Measurements from ENCODE around the gene GDPD3. TPM values are rescaled to one million over a fixed set of nuclear protein-coding genes. Genes with fewer than 3 reads are reported as not detected.

Gene GDPD3
- polyA plus RNA-seq, 1 donor (not counting 4 experiments of a cell fraction or from before 2014, with no cell fraction given) = 1.1 TPM

- Histone ChIP-seq H3K4me2 (ENCODE audit: control insufficient read depth, extremely low read depth, insufficient read depth, low read depth, low read length) (no peak overlapping the region), H3K4me1 (ENCODE audit: control insufficient read depth, extremely low read depth, insufficient read depth, low read length) (peaks cover 5% of the 10 kb centered on the region), H3K9me1 (ENCODE audit: control insufficient read depth, extremely low read depth, insufficient read depth, low read length) (no peaks in the 10 kb centered on the region), H3K4me3 (ENCODE audit: control insufficient read depth in 2 of 3, extremely low read depth in 1 of 3, insufficient read depth in 2 of 3, low read depth in 1 of 3, low read length in 3 of 3) (no peak overlapping the region), H3K27me3 (ENCODE audit: control insufficient read depth, extremely low read depth, insufficient read depth, low read length) (no peaks in the 10 kb centered on the region), H3K9me3 (ENCODE audit: control insufficient read depth, low read depth, low read length) (no peaks in the 10 kb centered on the region), H3K9ac (ENCODE audit: control insufficient read depth, extremely low read depth, insufficient read depth, low read length) (no peak overlapping the region), H2AFZ (ENCODE audit: control insufficient read depth, low read length) (no peak overlapping the region), H3K36me3 (ENCODE audit: control insufficient read depth in 2 of 2, extremely low read depth in 1 of 2, insufficient read depth in 2 of 2, low read length in 2 of 2) (peaks cover 0 to 4% of the 10 kb centered on the region in 2 experiments), H3K27ac (ENCODE audit: control insufficient read depth, insufficient read depth, low read length) (no peak overlapping the region), H3K79me2 (ENCODE audit: control insufficient read depth, insufficient read depth, low read length) (no peaks in the 10 kb centered on the region), H4K20me1 (ENCODE audit: control insufficient read depth, extremely low read depth, insufficient read depth, low read length) (no peaks in the 10 kb centered on the region)
- no peak for FAIRE-seq
- TF ChIP-seq CTCF (optimal IDR thresholded peaks at IDR 0.05 in 1 of 3, IDR thresholded peaks at IDR 0.05 in 1 of 3, conservative IDR thresholded peaks at IDR 0.05 in 1 of 3; ENCODE audit: extremely low read depth in 1 of 3, insufficient read depth in 2 of 3, low read length in 3 of 3) = no peak
- no peak for TF ChIP-seq EZH2 (IDR thresholded peaks at IDR 0.05; ENCODE audit: low read length)
- dilution Hi-C loops (cut with MboI; ENCODE audit: extremely low pct_ligation_motif_present, low sequenced_read_pairs) = no loop called here
- DNase-seq (ENCODE audit: low read depth, low spot score) = no peak
Observed at GRCh38 chr16:30120340-30121105, 7.2 kb upstream of the GDPD3 start.

- no peak overlapping the region for H3K4me2 ChIP-seq (ENCODE audit: control insufficient read depth, extremely low read depth, insufficient read depth, low read depth, low read length)
- no peaks in the 10 kb centered on the region for H3K9me3 ChIP-seq (ENCODE audit: control insufficient read depth, low read depth, low read length)
- H3K79me2 ChIP-seq (ENCODE audit: control insufficient read depth, insufficient read depth, low read length) = no peaks in the 10 kb centered on the region
- dilution Hi-C loops (cut with MboI; ENCODE audit: extremely low pct_ligation_motif_present, low sequenced_read_pairs) = no loop called here
- FAIRE-seq (no peak), DNase-seq (ENCODE audit: low read depth, low spot score) (no peak)
- H3K9ac ChIP-seq (ENCODE audit: control insufficient read depth, extremely low read depth, insufficient read depth, low read length) = no peak overlapping the region
- H4K20me1 ChIP-seq (ENCODE audit: control insufficient read depth, extremely low read depth, insufficient read depth, low read length) = no peaks in the 10 kb centered on the region
- peaks cover 5% of the 10 kb centered on the region for H3K4me1 ChIP-seq (ENCODE audit: control insufficient read depth, extremely low read depth, insufficient read depth, low read length)
- no peaks in the 10 kb centered on the region for H3K9me1 ChIP-seq (ENCODE audit: control insufficient read depth, extremely low read depth, insufficient read depth, low read length)
- H3K27me3 ChIP-seq (ENCODE audit: control insufficient read depth, extremely low read depth, insufficient read depth, low read length) = no peaks in the 10 kb centered on the region
- H3K36me3 ChIP-seq (ENCODE audit: control insufficient read depth in 2 of 2, extremely low read depth in 1 of 2, insufficient read depth in 2 of 2, low read length in 2 of 2) = peaks cover 0 to 4% of the 10 kb centered on the region in 2 experiments
- no peak overlapping the region for H3K4me3 ChIP-seq (ENCODE audit: control insufficient read depth in 2 of 3, extremely low read depth in 1 of 3, insufficient read depth in 2 of 3, low read depth in 1 of 3, low read length in 3 of 3)
- H3K27ac ChIP-seq (ENCODE audit: control insufficient read depth, insufficient read depth, low read length) = no peak overlapping the region
- TF ChIP-seq EZH2 (IDR thresholded peaks at IDR 0.05; ENCODE audit: low read length) (no peak), CTCF (optimal IDR thresholded peaks at IDR 0.05 in 1 of 3, IDR thresholded peaks at IDR 0.05 in 1 of 3, conservative IDR thresholded peaks at IDR 0.05 in 1 of 3; ENCODE audit: extremely low read depth in 1 of 3, insufficient read depth in 2 of 3, low read length in 3 of 3) (no peak)
- no peak overlapping the region for H2AFZ ChIP-seq (ENCODE audit: control insufficient read depth, low read length)
Observed at GRCh38 chr16:30119428-30119827, 6.1 kb upstream of the GDPD3 start.

Measured in keratinocyte (primary cell).